GM12864 (cell line): Measurements from ENCODE around the gene CEP250.
"Not testable (repeated sequence)": the region's sequence is repeated elsewhere in the genome, so short reads cannot be mapped to it uniquely, and the experiment has no call there.

ENCODE experiments used
- DNase-seq: peaks from one replicate; pipeline ENCODE4 v3.0.0-alpha.2; 2011; ENCODE audit warnings: low read depth
- H3K4me3 ChIP-seq: 2 replicates; pipeline ENCODE4 v1.5.1; 2011; ENCODE audit warnings: mild to moderate bottlenecking, low read depth, low read length, control low read depth
- TF ChIP-seq, protein P1 (sequence below): IDR thresholded peaks from 2 replicates; pipeline ENCODE4 v1.5.1; 2011; ENCODE audit warnings: low read depth, mild to moderate bottlenecking, moderate library complexity, low read length, control low read depth, inconsistent platforms; ENCODE audit errors: missing control alignments

CEP250 gene

DNA sequence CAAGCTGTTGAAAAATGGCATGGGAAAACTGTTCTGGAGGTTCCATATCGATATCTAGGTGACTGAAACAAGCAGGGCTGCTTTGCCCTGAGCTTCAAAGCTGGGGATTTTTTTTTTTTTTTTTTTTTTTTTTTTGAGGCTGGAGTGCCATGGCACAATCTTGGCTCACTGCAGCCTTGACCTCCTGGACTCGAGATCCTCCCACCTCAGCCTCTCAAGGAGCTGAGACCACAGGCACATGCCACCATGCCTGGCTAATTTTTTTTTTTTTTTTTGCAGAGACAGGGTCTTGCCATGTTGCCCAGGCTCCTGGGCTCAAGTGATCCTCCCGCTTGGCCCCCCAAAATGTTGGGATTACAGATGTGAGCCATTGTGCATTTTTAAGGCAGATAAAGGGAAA lies 97.5 kb downstream of the CEP250 start:
- H3K4me3 ChIP-seq = no peak overlapping the region
- TF ChIP-seq, protein P1, sequence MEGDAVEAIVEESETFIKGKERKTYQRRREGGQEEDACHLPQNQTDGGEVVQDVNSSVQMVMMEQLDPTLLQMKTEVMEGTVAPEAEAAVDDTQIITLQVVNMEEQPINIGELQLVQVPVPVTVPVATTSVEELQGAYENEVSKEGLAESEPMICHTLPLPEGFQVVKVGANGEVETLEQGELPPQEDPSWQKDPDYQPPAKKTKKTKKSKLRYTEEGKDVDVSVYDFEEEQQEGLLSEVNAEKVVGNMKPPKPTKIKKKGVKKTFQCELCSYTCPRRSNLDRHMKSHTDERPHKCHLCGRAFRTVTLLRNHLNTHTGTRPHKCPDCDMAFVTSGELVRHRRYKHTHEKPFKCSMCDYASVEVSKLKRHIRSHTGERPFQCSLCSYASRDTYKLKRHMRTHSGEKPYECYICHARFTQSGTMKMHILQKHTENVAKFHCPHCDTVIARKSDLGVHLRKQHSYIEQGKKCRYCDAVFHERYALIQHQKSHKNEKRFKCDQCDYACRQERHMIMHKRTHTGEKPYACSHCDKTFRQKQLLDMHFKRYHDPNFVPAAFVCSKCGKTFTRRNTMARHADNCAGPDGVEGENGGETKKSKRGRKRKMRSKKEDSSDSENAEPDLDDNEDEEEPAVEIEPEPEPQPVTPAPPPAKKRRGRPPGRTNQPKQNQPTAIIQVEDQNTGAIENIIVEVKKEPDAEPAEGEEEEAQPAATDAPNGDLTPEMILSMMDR = no peak
- no peak for DNase-seq

DNA sequence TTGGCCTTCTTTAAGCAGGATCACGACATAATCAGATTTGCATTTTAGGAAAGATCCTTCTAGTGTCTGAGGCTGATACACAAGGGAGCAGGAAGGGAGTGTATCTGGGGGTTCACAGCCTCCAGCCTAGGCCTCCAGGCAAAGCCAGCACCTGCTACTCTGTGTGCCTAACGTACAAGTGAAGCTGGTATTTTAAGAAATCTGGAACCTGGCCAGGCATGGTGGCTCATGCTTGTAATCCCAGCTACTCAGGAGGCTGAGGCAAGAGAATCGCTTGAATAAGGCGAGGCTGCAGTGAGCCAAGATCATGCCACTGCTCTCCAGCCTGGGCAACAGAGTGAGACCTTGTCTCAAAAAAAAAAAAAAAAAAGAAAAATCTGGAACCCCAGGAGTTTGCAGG lies 100.1 kb downstream of the CEP250 start:
- not testable (repeated sequence) for H3K4me3 ChIP-seq, DNase-seq

DNA sequence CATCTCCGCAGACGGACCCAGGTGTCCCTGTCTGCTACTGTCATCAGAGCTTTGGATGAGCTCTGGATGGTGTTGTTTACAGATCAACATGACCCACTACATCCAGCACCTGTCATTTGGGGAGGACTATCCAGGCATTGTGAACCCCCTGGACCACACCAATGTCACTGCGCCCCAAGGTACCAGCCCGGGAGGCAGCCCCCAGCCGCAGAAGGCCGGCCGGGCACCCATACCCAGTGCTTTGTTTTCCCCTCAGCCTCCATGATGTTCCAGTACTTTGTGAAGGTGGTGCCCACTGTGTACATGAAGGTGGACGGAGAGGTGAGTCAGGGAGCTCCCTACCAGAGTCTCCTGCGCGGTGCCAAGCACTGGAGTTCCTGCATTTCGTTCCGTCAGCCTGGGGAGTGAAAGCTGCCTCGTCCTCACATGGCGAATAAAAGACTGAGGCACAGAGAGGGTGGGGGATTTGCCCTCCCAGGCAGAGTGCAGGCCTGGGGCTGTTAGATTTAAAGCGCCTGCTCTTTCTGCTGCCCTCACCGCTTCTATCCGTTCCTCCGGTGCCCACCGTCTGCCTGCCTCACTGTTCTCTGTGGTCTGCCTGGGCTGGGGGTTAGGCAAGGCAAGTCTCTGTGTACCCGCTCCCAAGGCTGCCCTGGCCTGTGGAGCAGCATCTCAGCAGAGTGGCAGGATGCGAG lies 100.7 kb downstream of the CEP250 start:
- no peak for DNase-seq
- TF ChIP-seq, protein P1 = no peak
- no peak overlapping the region for H3K4me3 ChIP-seq

DNA sequence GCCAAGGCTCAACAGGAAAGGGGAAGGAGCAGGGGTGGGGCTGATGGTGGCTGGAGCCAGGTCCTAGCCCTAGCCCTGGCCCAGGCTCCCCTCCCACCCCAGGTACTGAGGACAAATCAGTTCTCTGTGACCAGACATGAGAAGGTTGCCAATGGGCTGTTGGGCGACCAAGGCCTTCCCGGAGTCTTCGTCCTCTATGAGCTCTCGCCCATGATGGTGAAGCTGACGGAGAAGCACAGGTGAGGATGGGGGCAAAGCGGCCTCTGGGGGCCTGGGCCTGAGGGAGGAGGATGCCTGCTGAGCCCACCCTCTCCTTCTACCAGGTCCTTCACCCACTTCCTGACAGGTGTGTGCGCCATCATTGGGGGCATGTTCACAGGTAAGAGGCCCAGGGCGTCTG lies 101.5 kb downstream of the CEP250 start:
- DNase-seq = no peak
- H3K4me3 ChIP-seq = no peak overlapping the region
- TF ChIP-seq, protein P1 = no peak

DNA sequence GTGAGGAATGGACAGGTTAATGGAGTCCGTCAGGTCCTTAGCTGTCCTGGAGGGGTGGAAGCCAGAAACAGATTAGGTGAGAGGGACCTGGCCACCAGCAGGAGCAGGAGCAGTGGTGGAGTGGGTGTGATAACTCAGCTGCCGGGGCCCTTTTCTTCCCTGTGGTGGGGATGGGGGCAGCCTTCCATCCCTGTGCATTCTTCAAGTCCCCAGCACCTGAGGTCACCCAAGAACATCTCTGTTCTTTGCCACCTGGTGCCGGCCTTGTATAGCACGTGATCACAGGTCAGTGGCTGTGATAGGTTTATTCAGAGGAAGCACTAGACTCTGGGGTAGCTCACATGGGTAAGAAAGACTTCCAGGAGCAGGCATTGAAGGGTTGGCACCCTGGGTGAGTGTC lies 103.1 kb downstream of the CEP250 start:
- H3K4me3 ChIP-seq = no peak overlapping the region
- TF ChIP-seq, protein P1 = no peak
- no peak for DNase-seq

DNA sequence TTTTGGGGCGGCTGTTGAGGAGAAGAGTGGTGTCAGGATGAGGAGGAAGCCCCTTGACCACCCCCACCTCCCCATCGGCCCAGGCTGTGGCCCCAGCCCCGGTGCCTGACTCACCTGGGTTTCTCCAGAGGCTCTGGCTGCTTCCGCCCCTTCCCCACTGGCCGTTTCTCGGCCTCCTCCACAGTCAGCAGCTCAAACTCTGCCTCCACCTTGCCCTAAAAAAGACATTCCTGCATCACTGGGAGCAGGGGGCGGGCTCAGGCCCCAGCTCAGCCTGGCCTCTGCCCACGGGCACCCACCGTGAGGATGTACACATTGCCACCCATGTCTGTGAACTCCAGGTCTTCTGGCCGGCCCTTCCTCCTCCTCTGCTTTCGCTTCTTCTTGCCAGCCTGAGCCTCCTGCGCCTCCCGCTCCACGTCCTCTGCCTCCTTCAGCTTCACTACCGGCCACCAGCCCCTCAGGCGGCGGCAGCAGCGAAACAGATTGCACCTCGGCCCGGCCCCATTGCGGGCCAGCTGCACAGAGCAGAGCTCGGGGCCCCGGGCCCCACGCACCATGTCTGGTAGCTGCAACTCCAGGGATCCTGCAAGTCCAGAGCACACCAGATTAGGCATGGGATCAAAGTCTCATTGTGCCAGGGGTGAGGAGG lies 103.8 kb downstream of the CEP250 start:
- H3K4me3 ChIP-seq = no peak overlapping the region
- DNase-seq = no peak
- TF ChIP-seq, protein P1 = no peak

DNA sequence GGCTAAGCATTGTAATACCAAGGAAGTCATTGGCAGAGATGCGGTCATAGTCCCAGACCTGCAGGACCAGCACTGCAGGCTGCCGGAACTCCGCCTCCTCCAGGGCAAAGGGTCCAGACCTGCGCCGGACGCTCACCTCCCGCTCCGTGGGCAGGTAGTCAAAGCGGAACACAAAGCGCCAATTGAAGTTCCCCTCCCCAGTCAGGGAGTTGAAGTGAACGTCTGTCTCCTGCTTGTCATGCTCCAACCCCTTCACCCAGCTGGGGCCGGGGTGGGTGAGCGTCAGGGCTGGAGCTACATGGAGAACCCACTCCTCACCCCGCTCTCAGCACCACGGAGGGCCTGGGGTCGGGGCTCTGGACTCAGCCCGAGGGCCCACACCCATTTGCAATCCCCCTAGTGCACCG lies 104.7 kb downstream of the CEP250 start:
- no peak overlapping the region for H3K4me3 ChIP-seq
- no peak for DNase-seq
- TF ChIP-seq, protein P1 = no peak
